Measurements from ENCODE around the gene DGKH.

DGKH gene

DNA sequence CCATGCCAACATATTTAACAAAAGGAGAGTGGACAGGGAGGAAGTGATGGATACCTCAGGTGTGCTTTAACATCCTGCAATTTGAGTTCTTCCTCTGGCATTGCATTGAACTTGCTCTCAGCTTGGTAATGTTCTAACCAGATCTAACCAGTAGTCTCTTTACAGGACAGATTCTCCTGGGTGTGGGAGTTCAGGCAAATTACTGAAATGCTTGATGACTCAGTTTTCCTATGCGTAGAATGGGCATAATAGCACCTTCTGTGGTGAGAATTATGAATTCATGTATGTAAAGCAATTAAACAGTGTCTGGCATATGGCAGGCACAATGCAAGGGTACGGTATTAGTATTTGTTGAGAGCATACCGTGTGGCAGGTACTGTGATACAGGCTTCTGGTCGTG, 227.1 kb downstream of the DGKH start:
- TF ChIP-seq, protein P1, sequence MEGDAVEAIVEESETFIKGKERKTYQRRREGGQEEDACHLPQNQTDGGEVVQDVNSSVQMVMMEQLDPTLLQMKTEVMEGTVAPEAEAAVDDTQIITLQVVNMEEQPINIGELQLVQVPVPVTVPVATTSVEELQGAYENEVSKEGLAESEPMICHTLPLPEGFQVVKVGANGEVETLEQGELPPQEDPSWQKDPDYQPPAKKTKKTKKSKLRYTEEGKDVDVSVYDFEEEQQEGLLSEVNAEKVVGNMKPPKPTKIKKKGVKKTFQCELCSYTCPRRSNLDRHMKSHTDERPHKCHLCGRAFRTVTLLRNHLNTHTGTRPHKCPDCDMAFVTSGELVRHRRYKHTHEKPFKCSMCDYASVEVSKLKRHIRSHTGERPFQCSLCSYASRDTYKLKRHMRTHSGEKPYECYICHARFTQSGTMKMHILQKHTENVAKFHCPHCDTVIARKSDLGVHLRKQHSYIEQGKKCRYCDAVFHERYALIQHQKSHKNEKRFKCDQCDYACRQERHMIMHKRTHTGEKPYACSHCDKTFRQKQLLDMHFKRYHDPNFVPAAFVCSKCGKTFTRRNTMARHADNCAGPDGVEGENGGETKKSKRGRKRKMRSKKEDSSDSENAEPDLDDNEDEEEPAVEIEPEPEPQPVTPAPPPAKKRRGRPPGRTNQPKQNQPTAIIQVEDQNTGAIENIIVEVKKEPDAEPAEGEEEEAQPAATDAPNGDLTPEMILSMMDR (IDR thresholded peaks at IDR 0.05): no peak

DNA sequence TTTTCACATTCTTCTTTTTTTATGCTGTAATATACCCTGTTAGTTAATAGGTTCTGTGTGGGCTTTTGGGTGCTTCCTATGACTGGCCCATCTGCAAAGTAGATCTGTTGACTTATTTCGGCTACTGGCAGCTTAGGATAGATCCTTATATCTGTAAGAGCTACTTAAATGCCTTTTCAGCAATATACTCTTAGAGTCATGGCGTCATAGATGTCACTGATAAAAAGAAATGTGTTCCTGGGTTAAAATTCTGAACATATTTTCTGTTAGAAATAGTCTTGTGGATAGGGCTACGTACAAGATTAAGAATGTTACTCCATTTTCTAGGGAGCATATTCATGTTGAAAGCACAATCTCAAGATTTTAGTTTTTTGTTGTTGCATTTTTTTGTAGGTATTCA, 228.2 kb downstream of the DGKH start:
- TF ChIP-seq, protein P1 (IDR thresholded peaks at IDR 0.05): no peak

DNA sequence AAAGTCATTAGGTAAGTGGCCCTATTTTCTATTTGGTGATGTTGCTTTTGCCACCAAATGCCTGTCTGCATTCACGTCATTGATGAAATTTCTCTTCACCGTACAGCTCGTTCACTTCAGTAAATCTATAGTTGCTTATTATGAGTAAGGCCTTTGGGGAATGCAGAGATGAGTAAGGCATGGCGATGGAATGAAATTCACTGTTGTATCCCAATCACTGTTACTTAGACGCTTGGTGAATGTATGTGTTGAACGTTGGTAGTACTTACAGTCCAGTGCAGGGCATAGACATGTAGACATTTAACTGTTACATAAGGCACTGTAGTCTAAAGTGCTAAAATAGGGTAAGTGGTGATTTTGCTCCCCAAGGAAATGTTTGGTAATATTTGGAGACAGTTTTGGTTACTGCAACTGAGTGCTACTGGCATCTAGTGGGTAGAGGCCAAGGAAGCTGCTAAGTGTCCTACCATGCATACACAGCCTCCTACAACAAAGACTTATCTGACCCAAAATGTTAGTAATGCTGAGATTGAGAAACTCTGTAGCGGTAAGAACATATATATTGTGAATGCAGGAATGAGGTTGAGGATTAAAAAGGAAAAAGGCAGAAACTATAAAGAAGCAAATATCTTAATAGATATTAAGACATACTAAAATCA, 229.3 kb downstream of the DGKH start:
- TF ChIP-seq, protein P1 (IDR thresholded peaks at IDR 0.05): no peak

DNA sequence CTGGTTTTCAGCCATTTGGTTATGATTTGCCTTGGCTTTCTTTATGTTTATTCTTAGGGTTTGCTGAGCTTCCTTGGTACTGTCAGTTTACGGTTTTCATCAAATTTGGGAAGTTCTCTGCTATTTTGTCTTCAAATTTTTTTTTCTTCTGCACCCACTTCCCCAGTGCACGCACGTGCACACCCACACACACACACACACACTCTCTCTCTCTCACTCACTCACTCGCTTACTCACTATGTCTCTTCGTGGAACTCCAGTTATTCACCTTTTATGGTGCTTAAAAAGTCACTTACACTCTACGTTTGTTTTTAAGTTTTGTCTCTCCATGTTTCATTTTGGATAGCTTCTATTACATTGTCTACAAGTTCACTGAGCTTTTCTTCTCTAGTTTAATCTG, 230.6 kb downstream of the DGKH start:
- TF ChIP-seq, protein P1 (IDR thresholded peaks at IDR 0.05): no peak

DNA sequence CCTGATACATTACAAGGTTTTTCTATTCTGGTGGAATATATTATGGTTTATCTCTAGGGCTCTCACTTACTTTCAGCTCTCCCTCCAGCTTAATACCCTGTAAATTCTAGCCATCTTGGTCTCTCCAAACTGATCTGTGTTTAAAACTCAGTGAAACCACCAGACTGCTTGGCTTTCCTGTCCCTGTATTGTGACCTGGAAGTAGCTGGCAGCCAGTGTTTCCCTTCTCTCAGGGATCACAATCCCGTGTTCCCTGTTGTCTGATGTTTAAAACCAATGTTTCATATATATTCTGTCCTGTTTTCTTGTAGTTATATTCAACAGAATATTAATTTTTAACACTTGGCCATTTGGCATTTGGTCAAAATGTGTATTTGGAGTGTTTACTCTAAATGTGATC, 231.5 kb downstream of the DGKH start:
- TF ChIP-seq, protein P1 (IDR thresholded peaks at IDR 0.05): no peak

DNA sequence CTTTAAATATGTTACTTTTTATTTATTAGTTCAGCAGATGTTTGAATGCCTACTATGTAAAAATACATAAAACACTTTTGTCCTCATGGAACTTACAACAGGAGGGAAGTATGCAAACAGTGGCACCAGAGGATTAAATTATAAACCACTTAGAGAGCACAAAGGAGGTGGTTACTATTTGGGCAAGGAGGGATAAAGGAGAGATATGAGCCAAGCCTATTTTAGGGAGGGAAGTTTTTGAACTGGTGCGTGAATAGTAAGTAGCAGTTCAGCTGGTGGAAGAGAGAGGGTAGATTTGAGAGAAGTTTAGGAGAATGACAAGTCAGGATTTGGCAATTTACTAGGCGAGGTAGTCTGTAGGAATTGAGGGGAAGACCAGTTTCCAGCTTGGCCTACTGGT, 232.1 kb downstream of the DGKH start:
- TF ChIP-seq, protein P1 (IDR thresholded peaks at IDR 0.05): no peak

DNA sequence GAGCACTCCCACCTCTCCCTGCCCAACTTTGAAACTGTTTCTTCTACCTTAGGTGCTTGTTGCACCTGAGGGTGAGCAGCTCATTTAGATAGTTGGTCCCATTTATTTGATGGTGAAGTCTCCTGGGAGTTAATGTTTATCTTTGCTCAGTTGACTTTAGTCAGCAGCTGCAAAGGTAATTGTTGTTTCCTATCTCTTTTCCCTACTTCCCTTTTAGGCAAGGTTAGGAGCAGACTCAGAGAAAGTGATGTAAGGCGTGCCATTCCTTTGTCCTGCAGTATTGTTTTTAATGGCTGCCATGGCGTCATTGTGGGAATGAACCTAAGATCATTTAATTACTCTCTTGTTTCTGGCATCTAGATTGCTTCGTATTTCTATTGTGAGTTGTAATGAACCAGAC, 235.1 kb downstream of the DGKH start:
- TF ChIP-seq, protein P1 (IDR thresholded peaks at IDR 0.05): no peak

DNA sequence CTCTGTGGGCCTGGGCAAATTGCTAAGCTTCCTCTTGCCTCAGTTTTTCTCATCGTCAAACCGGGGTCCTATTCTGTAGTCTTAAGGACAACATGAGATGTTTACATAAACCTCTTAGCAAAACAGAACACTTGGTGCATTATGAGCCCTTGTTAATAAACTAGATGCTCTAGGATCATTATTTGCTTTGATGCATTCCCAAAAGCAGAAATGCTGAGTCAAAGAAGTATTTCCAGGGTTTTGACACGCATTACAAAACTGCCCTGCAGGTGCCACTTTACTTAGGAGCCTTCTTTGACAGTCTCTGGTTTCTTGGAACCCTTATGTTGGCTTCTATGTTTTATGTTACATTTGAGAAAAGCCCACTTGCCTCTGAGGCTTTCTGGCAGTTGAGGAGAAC, 235.6 kb downstream of the DGKH start:
- TF ChIP-seq, protein P1 (IDR thresholded peaks at IDR 0.05): no peak
